Endothelial cell (in vitro differentiated cells): Measurements from ENCODE around the gene GJC2. TPM values are rescaled to one million over a fixed set of nuclear protein-coding genes. Genes with fewer than 3 reads are reported as not detected.

Experiments used
- DNase-seq: peaks from one replicate; pipeline ENCODE4 v3.0.0; 2021; ENCODE audit warnings: low spot score
- H3K27ac Mint-ChIP-seq: one replicate; pipeline ENCODE4 v1.8.0; 2021; ENCODE audit warnings: mixed read lengths, inconsistent platforms; ENCODE audit not compliant: unreplicated experiment
- H3K27me3 Mint-ChIP-seq: one replicate; pipeline ENCODE4 v1.8.0; 2021; ENCODE audit warnings: mild to moderate bottlenecking, moderate library complexity, mixed read lengths, inconsistent platforms; ENCODE audit not compliant: unreplicated experiment
- H3K36me3 Mint-ChIP-seq: one replicate; pipeline ENCODE4 v1.8.0; 2021; ENCODE audit warnings: mild to moderate bottlenecking, low read depth, mixed read lengths, inconsistent platforms; ENCODE audit not compliant: unreplicated experiment
- H3K4me1 Mint-ChIP-seq: one replicate; pipeline ENCODE4 v1.8.0; 2021; ENCODE audit warnings: mild to moderate bottlenecking, mixed read lengths, inconsistent platforms; ENCODE audit not compliant: unreplicated experiment
- H3K4me3 Mint-ChIP-seq: one replicate; pipeline ENCODE4 v1.8.0; 2021; ENCODE audit warnings: mild to moderate bottlenecking, mixed read lengths, inconsistent platforms; ENCODE audit not compliant: unreplicated experiment
- H3K9me3 Mint-ChIP-seq: one replicate; pipeline ENCODE4 v1.8.0; 2021; ENCODE audit warnings: mixed read lengths, inconsistent platforms; ENCODE audit not compliant: unreplicated experiment
- long read RNA-seq: library from polyadenylated mRNA; unstranded; transcript quantifications from one replicate; pipeline ENCODE4 v2.0.0, GENCODE V29; 2020; ENCODE audit not compliant: unreplicated experiment
- total RNA-seq: library from RNA; stranded (reverse); fragmentation: NEBNext Ultra II Directional; extraction: Animal tissue kit (Norgen Biotek cat#: 25700); gene quantifications from one replicate; pipeline ENCODE4 v1.2.1, GENCODE V29; 2021; ENCODE audit not compliant: unreplicated experiment
- TF ChIP-seq, protein P1 (sequence below): fragments of 200-600 bp; sonication (generic); IDR thresholded peaks from one replicate; pipeline ENCODE4 v1.5.0; 2021; ENCODE audit warnings: antibody characterized with exemption; ENCODE audit not compliant: unreplicated experiment

GJC2 gene
- 13.0 TPM for total RNA-seq
- long read RNA-seq, partial matches to known transcripts: 0 of 2 reads
- long read RNA-seq, other reads (novel, unspliced or antisense): 2 of 2 reads

DNA sequence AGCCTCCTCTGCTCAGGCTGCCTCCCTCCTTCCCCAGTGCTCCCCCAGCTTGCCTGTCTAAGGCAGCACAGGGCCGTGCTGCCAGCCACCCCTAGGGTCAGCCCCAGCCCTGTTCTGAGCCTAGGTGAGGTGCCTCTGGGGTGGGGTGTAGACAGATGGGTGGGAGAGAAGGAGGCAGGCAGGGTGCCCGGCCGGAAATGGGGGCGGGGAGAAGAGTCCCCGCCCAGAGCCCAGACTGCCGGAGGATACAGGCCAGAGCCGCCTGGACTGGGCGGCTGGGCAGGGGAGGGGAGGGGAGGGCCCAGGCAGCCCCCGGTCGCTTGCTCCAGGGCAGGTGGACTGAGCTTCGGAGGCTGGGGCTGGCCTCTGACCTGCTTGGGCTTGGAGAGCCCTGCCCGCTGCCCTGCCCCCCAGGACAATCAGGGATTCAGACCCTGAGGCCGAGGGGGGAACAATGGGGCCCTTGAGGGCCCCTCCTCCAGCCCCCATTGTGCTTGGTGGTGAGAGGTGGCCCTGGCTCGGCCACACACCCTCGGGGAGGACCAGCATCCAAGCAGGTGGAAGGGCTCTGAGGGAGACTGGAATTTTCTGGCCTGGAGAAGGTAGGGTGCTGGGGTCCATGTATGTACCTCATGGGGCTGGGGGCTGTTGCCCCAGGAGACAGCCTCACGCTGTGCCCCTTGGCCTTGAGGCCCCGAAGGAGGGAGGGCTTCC lies at the start of gene GJC2:
Gene GJC2, plus strand, starts transcription at position 525 of the 714 bp plus-strand sequence. CDS start 7,829 bp downstream, outside the sequence.
- TF ChIP-seq, protein P1, sequence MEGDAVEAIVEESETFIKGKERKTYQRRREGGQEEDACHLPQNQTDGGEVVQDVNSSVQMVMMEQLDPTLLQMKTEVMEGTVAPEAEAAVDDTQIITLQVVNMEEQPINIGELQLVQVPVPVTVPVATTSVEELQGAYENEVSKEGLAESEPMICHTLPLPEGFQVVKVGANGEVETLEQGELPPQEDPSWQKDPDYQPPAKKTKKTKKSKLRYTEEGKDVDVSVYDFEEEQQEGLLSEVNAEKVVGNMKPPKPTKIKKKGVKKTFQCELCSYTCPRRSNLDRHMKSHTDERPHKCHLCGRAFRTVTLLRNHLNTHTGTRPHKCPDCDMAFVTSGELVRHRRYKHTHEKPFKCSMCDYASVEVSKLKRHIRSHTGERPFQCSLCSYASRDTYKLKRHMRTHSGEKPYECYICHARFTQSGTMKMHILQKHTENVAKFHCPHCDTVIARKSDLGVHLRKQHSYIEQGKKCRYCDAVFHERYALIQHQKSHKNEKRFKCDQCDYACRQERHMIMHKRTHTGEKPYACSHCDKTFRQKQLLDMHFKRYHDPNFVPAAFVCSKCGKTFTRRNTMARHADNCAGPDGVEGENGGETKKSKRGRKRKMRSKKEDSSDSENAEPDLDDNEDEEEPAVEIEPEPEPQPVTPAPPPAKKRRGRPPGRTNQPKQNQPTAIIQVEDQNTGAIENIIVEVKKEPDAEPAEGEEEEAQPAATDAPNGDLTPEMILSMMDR: no peak
- Mint-ChIP-seq H3K9me3 (no peaks in the 10 kb centered on the region), H3K36me3 (no peaks in the 10 kb centered on the region), H3K4me3 (no peak within 1 kb of the TSS), H3K4me1 (no peaks in the 10 kb centered on the region), H3K27me3 (peaks cover 4% of the 10 kb centered on the region), H3K27ac (peak within 1 kb of the TSS; percentile 42)
- no peak for DNase-seq

DNA sequence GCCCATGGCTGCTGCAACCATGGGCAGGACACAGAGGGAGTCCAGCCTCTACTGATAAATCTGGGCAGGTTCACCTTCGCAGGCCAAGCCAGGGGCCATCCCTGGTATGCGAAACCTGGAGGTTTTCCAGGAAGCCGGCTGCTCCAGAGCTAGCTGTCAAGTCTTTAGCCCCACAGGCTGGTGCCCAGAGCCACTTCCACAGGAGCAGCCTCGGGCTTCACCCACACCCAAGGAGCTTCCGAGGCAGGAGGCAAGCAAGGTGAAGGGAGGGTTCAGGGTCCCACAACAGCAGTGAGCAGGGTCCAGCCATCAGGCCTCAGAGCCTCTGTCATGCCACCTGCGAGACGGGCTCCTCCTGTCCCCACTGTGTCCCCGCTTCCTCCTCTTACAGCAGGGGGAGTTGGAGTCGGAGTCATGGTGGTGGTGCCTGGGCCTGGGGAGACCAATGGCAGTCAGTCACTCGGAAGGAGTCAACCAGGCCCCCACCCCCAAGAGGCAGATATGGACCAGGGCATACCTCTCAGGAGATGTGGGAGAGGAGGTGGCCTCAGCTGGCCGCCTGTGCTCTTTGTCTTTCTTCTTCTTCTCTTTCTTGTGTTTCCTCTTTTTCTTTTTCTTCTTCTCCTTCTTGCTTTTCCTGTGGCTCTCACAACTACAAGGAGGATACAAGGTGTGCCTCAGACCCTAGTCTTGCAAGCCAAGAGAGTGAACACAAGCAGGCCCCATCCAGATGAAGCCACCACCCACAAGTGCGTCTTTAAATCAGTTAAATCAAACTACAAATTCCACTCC lies 48.7 kb upstream of the GJC2 start:
- TF ChIP-seq, protein P1: no peak
- Mint-ChIP-seq H3K27me3 (peaks cover 10% of the 10 kb centered on the region), H3K36me3 (peaks cover 20% of the 10 kb centered on the region), H3K4me1 (peaks cover 9% of the 10 kb centered on the region), H3K4me3 (peak overlapping the region; percentile 85), H3K27ac (peak overlapping the region; percentile 74), H3K9me3 (no peaks in the 10 kb centered on the region)
- DNase-seq: no peak

GRCh38 chr1:228101614-228101993 lies 48.1 kb upstream of the GJC2 start:
- H3K9me3 Mint-ChIP-seq: no peaks in the 10 kb centered on the region
- peaks cover 9% of the 10 kb centered on the region for H3K4me1 Mint-ChIP-seq
- H3K27ac Mint-ChIP-seq: peak overlapping the region; percentile 74
- H3K36me3 Mint-ChIP-seq: peaks cover 20% of the 10 kb centered on the region
- DNase-seq: no peak
- peak overlapping the region; percentile 85 for H3K4me3 Mint-ChIP-seq
- TF ChIP-seq, protein P1: no peak
- peaks cover 10% of the 10 kb centered on the region for H3K27me3 Mint-ChIP-seq

DNA sequence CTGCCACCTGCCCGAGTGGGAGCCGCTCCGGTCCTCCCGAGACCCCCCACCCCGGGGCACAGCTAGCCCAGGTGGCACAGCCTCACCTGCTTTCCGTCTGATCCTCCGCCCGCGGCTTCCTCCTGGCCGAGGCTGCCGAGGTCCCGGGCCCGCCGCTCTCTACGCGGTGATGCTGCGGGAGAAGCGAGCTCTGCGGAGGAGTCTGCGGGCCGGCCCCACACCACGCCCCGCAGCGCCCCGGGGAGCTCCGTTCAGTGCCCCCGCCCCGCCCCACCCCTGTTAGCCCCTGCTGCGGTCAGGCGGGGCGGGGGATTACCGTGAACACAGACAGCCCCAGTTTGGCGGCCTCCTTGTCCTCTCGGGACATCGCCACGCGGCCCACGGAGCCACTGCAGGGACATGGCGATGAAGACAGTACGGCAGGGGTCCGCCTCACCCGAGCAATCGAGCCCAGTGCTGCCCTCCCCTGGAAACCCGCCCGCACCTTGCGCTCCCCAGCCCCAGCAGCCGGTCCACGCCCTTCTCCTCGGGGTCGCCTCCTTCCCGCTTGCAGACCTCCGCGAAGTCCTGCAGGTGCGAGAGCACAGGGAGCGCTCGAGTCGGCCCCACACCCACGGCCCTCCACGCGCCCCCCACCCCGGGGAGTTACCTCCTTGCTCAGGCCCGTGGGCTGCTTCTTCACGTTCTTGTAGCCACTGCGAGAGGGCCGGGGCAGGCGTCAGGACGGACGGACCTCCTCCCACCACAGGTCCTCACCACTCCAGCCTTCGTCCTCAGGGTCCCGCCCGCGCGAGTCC lies 47.5 kb upstream of the GJC2 start:
- peak overlapping the region; percentile 81 for H3K4me3 Mint-ChIP-seq
- H3K4me1 Mint-ChIP-seq: peaks cover 9% of the 10 kb centered on the region
- no peak overlapping the region for H3K27ac Mint-ChIP-seq
- H3K36me3 Mint-ChIP-seq: peaks cover 24% of the 10 kb centered on the region
- peak; percentile 62 for DNase-seq
- H3K27me3 Mint-ChIP-seq: peaks cover 13% of the 10 kb centered on the region
- H3K9me3 Mint-ChIP-seq: no peaks in the 10 kb centered on the region
- TF ChIP-seq, protein P1: no peak
